Liver (tissue), 3 donors: ENCODE measurements around the gene ADAMTS20.

Experiments used
- FOXA1 ChIP-seq: IDR thresholded peaks from 2 replicates; pipeline ENCODE4 v1.6.1; 2016; ENCODE audit warnings: antibody characterized with exemption
- JUND ChIP-seq, 2 donors: IDR thresholded peaks; 2 replicates each; pipeline ENCODE4 v1.6.1; 2016; ENCODE audit warnings: antibody characterized with exemption in 2 of 2
- RAD21 ChIP-seq, 2 donors: IDR thresholded peaks; 2 replicates each; pipeline ENCODE4 v1.6.1; 2016; ENCODE audit warnings: antibody characterized with exemption in 2 of 2, mild to moderate bottlenecking in 2 of 2
- YY1 ChIP-seq: IDR thresholded peaks from 2 replicates; pipeline ENCODE4 v1.6.1; 2016; ENCODE audit warnings: antibody characterized with exemption, mild to moderate bottlenecking
- TF ChIP-seq, protein P1 (sequence below): IDR thresholded peaks from 2 replicates; pipeline ENCODE4 v1.6.1; 2016; ENCODE audit warnings: antibody characterized with exemption, mild to moderate bottlenecking
- TF ChIP-seq, protein P2 (sequence below): fragments of 150-350 bp; IDR thresholded peaks from 2 replicates; pipeline ENCODE4 v1.5.1; 2017; ENCODE audit warnings: improper control_type of control experiment, low read depth, low read length; ENCODE audit not compliant: missing input control
- TF ChIP-seq, protein P3 (sequence below): IDR thresholded peaks from 2 replicates; pipeline ENCODE4 v1.6.1; 2016; ENCODE audit warnings: antibody characterized with exemption
- TF ChIP-seq, protein P4 (sequence below): IDR thresholded peaks from 2 replicates; pipeline ENCODE4 v1.6.1; 2016; ENCODE audit warnings: antibody characterized with exemption
- donor health status: healthy.
- donor health status: healthy.

DNA sequence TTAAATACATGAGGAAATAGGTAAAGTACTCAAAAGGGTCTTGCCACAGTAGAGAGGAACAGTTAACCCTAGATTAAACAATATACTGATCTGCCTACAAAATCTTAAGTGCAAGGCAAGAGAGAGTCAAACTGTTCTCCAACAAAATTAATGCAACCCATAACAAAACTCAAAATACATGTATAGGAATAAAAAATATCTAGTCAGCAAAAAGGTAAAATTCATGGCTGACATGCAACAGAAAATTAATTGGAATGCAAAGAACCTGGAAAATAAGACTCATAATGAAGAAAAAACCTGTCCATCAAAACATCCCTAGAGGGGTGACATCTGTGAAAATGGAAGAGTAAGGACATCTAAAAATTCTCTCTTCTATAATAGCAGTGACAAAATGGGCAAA lies 173.6 kb downstream of the ADAMTS20 start:
- TF ChIP-seq YY1 (no peak), FOXA1 (no peak), JUND (IDR thresholded peaks at IDR 0.05) (no peak), RAD21 (IDR thresholded peaks at IDR 0.05) (no peak)
- TF ChIP-seq, protein P1, sequence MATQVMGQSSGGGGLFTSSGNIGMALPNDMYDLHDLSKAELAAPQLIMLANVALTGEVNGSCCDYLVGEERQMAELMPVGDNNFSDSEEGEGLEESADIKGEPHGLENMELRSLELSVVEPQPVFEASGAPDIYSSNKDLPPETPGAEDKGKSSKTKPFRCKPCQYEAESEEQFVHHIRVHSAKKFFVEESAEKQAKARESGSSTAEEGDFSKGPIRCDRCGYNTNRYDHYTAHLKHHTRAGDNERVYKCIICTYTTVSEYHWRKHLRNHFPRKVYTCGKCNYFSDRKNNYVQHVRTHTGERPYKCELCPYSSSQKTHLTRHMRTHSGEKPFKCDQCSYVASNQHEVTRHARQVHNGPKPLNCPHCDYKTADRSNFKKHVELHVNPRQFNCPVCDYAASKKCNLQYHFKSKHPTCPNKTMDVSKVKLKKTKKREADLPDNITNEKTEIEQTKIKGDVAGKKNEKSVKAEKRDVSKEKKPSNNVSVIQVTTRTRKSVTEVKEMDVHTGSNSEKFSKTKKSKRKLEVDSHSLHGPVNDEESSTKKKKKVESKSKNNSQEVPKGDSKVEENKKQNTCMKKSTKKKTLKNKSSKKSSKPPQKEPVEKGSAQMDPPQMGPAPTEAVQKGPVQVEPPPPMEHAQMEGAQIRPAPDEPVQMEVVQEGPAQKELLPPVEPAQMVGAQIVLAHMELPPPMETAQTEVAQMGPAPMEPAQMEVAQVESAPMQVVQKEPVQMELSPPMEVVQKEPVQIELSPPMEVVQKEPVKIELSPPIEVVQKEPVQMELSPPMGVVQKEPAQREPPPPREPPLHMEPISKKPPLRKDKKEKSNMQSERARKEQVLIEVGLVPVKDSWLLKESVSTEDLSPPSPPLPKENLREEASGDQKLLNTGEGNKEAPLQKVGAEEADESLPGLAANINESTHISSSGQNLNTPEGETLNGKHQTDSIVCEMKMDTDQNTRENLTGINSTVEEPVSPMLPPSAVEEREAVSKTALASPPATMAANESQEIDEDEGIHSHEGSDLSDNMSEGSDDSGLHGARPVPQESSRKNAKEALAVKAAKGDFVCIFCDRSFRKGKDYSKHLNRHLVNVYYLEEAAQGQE, result no peak
- TF ChIP-seq, protein P2, sequence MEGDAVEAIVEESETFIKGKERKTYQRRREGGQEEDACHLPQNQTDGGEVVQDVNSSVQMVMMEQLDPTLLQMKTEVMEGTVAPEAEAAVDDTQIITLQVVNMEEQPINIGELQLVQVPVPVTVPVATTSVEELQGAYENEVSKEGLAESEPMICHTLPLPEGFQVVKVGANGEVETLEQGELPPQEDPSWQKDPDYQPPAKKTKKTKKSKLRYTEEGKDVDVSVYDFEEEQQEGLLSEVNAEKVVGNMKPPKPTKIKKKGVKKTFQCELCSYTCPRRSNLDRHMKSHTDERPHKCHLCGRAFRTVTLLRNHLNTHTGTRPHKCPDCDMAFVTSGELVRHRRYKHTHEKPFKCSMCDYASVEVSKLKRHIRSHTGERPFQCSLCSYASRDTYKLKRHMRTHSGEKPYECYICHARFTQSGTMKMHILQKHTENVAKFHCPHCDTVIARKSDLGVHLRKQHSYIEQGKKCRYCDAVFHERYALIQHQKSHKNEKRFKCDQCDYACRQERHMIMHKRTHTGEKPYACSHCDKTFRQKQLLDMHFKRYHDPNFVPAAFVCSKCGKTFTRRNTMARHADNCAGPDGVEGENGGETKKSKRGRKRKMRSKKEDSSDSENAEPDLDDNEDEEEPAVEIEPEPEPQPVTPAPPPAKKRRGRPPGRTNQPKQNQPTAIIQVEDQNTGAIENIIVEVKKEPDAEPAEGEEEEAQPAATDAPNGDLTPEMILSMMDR, result no peak
- TF ChIP-seq, protein P3, sequence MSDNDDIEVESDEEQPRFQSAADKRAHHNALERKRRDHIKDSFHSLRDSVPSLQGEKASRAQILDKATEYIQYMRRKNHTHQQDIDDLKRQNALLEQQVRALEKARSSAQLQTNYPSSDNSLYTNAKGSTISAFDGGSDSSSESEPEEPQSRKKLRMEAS, result no peak
- TF ChIP-seq, protein P4, sequence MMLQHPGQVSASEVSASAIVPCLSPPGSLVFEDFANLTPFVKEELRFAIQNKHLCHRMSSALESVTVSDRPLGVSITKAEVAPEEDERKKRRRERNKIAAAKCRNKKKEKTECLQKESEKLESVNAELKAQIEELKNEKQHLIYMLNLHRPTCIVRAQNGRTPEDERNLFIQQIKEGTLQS, result no peak
